Keratinocyte (primary cell): ENCODE measurements around the gene SERPINA5.

ENCODE experiments used
- CTCF ChIP-seq, 3 experiments: IDR thresholded peaks in 1 of 3; conservative IDR thresholded peaks in 1 of 3; optimal IDR thresholded peaks in 1 of 3; 2 replicates in 2 of 3; 3 replicates in 1 of 3; pipeline versions ENCODE3 to v1.5.1; 2011; ENCODE audit warnings: low read length in 3 of 3, mild to moderate bottlenecking in 3 of 3, moderate library complexity in 2 of 3, control low read depth in 1 of 3, inconsistent platforms in 1 of 3; ENCODE audit not compliant: insufficient read depth in 2 of 3; ENCODE audit errors: extremely low read depth in 1 of 3
- EZH2 ChIP-seq: IDR thresholded peaks from one replicate; pipeline ENCODE4 v1.6.1; 2012; ENCODE audit warnings: inconsistent platforms, mild to moderate bottlenecking, low read length, moderate library complexity

GRCh38 chr14:94602722-94603121, 21.5 kb downstream of the SERPINA5 start:
- no peak for TF ChIP-seq CTCF (optimal IDR thresholded peaks at IDR 0.05 in 1 of 3, IDR thresholded peaks at IDR 0.05 in 1 of 3, conservative IDR thresholded peaks at IDR 0.05 in 1 of 3; ENCODE audit: extremely low read depth in 1 of 3, insufficient read depth in 2 of 3, low read length in 3 of 3)
- no peak for TF ChIP-seq EZH2
